Measurements from ENCODE around the gene KRTAP1-1. TPM values are rescaled to one million over a fixed set of nuclear protein-coding genes. Genes with fewer than 3 reads are reported as not detected.

Gene KRTAP1-1
- total and polyA plus RNA-seq, 11 donors: not detected

DNA sequence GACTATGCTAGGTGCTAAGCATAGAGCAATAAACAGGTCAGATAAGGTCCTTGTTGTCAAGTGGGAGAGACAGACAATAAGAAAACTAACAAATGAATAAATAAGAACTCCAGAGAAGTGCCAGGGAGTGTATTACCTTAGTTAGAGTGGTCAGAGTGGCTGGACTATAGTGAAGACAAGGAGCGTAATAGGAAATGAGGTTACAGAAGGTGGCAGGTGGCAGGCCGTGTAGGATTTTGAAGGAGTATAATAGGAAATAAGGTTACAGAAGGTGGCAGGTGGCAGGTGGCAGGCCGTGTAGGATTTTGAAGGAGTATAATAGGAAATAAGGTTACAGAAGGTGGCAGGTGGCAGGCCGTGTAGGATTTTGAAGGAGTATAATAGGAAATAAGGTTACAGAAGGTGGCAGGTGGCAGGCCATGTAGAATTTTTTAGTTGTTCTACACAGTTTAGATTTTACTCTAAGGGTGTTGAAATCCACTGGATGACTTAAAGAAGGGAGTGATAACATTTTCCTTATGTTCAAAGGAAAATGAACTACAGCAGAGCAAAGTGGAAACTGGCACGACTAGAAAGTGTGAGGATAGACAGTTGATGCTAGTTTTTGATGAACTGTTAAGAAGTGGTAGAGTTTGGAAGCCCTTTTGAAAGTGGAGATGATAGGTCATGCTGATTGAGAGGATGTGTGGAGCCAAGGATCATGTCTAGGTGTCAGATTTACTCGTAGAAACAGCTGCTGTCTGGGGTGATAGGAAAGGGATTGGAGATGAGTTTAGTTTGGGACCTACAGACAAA, 28.7 kb downstream of the KRTAP1-1 start:
- no peaks in the 10 kb centered on the region for H3K9me3 ChIP-seq
- H3K36me3 ChIP-seq: no peaks in the 10 kb centered on the region
- no peak for TF ChIP-seq POLR2A (IDR thresholded peaks at IDR 0.05)
- TF ChIP-seq, protein P1, sequence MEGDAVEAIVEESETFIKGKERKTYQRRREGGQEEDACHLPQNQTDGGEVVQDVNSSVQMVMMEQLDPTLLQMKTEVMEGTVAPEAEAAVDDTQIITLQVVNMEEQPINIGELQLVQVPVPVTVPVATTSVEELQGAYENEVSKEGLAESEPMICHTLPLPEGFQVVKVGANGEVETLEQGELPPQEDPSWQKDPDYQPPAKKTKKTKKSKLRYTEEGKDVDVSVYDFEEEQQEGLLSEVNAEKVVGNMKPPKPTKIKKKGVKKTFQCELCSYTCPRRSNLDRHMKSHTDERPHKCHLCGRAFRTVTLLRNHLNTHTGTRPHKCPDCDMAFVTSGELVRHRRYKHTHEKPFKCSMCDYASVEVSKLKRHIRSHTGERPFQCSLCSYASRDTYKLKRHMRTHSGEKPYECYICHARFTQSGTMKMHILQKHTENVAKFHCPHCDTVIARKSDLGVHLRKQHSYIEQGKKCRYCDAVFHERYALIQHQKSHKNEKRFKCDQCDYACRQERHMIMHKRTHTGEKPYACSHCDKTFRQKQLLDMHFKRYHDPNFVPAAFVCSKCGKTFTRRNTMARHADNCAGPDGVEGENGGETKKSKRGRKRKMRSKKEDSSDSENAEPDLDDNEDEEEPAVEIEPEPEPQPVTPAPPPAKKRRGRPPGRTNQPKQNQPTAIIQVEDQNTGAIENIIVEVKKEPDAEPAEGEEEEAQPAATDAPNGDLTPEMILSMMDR (IDR thresholded peaks at IDR 0.05): no peak
- H3K4me1 ChIP-seq: peaks cover 0 to 9% (median 0%) of the 10 kb centered on the region in 12 donors
- ATAC-seq (no peak), DNase-seq (no peak)
- peaks cover 0 to 4% (median 0%) of the 10 kb centered on the region in 9 donors for H3K27me3 ChIP-seq
- H3K27ac ChIP-seq: no peak overlapping the region
- no peak overlapping the region for H3K4me3 ChIP-seq
- intact Hi-C loops (cut with DNase I): loop anchor here in 1 of 10 donors (5.0 kb wide), 1 partner anchor 50 kb away; no protein-coding TSS in a partner anchor
- 67 to 68% (median 67%) methylated on average over 6 of the region's 6 CpGs for WGBS, 4 donors

DNA sequence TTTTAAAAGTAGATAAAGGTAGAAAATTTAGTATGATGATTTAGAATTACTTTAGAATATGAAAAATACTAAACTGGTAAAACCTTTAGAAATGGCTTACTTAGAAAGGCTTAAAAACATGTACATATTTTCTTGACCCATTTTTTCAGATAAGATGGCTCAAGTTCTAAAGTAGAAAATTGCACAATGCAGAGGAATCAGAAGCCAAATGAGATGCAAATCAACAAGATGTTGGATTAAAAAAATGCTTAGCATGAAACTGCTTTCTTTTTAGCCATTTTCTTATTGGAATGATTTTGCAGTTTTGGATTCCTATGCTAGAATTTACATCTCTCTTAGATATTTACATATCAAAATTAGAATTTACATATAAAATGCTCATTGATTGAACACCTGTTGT, 30.8 kb downstream of the KRTAP1-1 start:
- no peak overlapping the region for H3K4me3 ChIP-seq
- intact Hi-C loops (cut with DNase I): loop anchor here in 1 of 10 donors (5.0 kb wide), 1 partner anchor 48 kb away; no protein-coding TSS in a partner anchor
- ATAC-seq: no peak
- no peak overlapping the region for H3K27ac ChIP-seq
- peaks cover 0 to 9% (median 0%) of the 10 kb centered on the region in 12 donors for H3K4me1 ChIP-seq
- H3K27me3 ChIP-seq: peaks cover 0 to 4% (median 0%) of the 10 kb centered on the region in 9 donors
- H3K36me3 ChIP-seq: no peaks in the 10 kb centered on the region
- DNase-seq: no peak
- TF ChIP-seq, protein P1 (IDR thresholded peaks at IDR 0.05): no peak
- no peak for TF ChIP-seq POLR2A (IDR thresholded peaks at IDR 0.05)
- H3K9me3 ChIP-seq: no peaks in the 10 kb centered on the region

DNA sequence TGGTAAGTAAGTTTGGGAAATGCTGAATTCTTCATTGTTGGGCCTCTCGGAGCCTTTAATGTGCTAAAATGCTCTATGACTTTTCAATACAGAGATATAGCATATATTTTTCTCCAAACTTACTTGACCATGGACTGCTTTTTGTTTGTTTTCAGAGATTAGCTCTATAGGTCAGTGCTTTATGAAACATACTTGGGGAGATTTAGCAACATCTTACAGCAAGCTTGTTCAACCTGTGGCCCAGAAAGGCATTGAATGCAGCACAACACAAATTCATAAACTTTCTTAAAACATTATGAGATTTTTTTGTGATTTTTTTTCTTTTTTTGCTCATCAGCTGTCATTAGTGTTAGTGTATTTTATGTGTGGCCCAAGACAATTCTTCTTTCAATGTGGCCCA, 31.3 kb downstream of the KRTAP1-1 start:
- WGBS, 4 donors: 80 to 90% (median 87%) methylated on average over 1 of the region's 1 CpG
- no peak overlapping the region for H3K27ac ChIP-seq
- peaks cover 0 to 9% (median 0%) of the 10 kb centered on the region in 12 donors for H3K4me1 ChIP-seq
- no peak for TF ChIP-seq POLR2A (IDR thresholded peaks at IDR 0.05)
- TF ChIP-seq, protein P1 (IDR thresholded peaks at IDR 0.05): no peak
- ATAC-seq (no peak), DNase-seq (no peak)
- peaks cover 0 to 4% (median 0%) of the 10 kb centered on the region in 9 donors for H3K27me3 ChIP-seq
- H3K9me3 ChIP-seq: no peaks in the 10 kb centered on the region
- no peak overlapping the region for H3K4me3 ChIP-seq
- no peaks in the 10 kb centered on the region for H3K36me3 ChIP-seq
- intact Hi-C loops (cut with DNase I): loop anchor here in 1 of 10 donors (5.0 kb wide), 1 partner anchor 48 kb away; no protein-coding TSS in a partner anchor

DNA sequence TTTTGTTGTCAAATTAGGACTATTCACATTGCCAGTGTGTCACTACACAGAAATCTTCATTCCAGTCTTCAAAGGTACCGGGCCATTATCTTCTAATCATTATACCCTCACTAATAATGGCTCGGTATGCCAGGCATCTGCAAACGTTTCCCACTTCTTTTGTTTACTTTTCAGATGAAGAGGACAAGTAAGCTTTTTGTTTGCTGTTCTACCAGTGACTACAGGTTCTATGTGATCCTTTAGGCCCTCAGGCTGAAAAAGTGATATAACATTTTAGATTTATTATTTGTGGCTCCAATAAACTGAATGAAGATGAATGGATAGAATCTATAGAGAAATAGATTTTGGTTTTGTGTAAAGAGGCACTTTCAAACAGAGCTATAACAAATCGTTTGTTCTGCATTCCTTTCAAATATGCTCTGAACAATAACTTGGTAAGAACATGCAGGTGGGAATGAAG, 31.9 kb downstream of the KRTAP1-1 start:
- H3K4me3 ChIP-seq: no peak overlapping the region
- no peaks in the 10 kb centered on the region for H3K36me3 ChIP-seq
- DNase-seq: no peak
- H3K27ac ChIP-seq: no peak overlapping the region
- no peaks in the 10 kb centered on the region for H3K9me3 ChIP-seq
- no peaks in the 10 kb centered on the region for H3K27me3 ChIP-seq
- intact Hi-C loops (cut with DNase I): no loop called here
- no peak for ATAC-seq
- peaks cover 0 to 9% (median 0%) of the 10 kb centered on the region in 12 donors for H3K4me1 ChIP-seq
- WGBS, 4 donors: 42 to 53% (median 48%) methylated on average over 4 of the region's 4 CpGs
- no peak for TF ChIP-seq POLR2A (IDR thresholded peaks at IDR 0.05)
- TF ChIP-seq, protein P1 (IDR thresholded peaks at IDR 0.05): no peak

Data from heart left ventricle (tissue), 16 donors.